Esophagus muscularis mucosa (tissue), 4 donors: ENCODE results near the gene MAP7.

ENCODE experiments used
- CTCF ChIP-seq, 3 experiments: fragments of 200-600 bp in 2 of 3; fragments of 450-650 bp in 1 of 3; sonication (generic) in 2 of 3; IDR thresholded peaks; one replicate each; pipeline ENCODE4 v1.5.1; 2017 to 2019; ENCODE audit warnings: antibody characterized with exemption in 3 of 3, mild to moderate bottlenecking in 2 of 3, moderate library complexity in 1 of 3
- EP300 ChIP-seq: sonication (generic); formaldehyde crosslinking; IDR thresholded peaks from one replicate; pipeline ENCODE4 v1.6.1; 2017; ENCODE audit warnings: antibody characterized with exemption
- POLR2A ChIP-seq: fragments of 450-650 bp; IDR thresholded peaks from one replicate; pipeline ENCODE4 v1.6.1; 2017; ENCODE audit warnings: antibody characterized with exemption, moderate library complexity, mild to moderate bottlenecking, low read depth
- POLR2AphosphoS5 ChIP-seq, 2 donors: sonication (generic); formaldehyde crosslinking; IDR thresholded peaks; one replicate each; pipeline ENCODE4 v1.6.1; 2017; ENCODE audit warnings: antibody characterized with exemption in 2 of 2

GRCh38 chr6:136474241-136474640 is 76.0 kb downstream of the MAP7 start:
- TF ChIP-seq POLR2AphosphoS5 (IDR thresholded peaks at IDR 0.05) (no peak), CTCF (IDR thresholded peaks at IDR 0.05) (no peak), EP300 (no peak), POLR2A (no peak)
